ENCODE results near the gene ACER1. TPM values are rescaled to one million over a fixed set of nuclear protein-coding genes. Genes with fewer than 3 reads are reported as not detected.

Gene ACER1
- total and polyA plus RNA-seq, 2 of the 13 experiments (the other 11 are each of a cell fraction or from before 2014, with no cell fraction given): not detected

GRCh38 chr19:6279931-6280591 lies 53.4 kb downstream of the ACER1 start, which contains the start of gene MLLT1 (continued):
- TF ChIP-seq AFF4 (CRISPR knock-in tag; IDR thresholded peaks at IDR 0.05) (no peak), ARNT2 (CRISPR knock-in tag; IDR thresholded peaks at IDR 0.05; ENCODE audit: low read depth) (no peak; the same call in none of the 2 replicates), DRAP1 (CRISPR knock-in tag; IDR thresholded peaks at IDR 0.05) (no peak), STAT6 (CRISPR knock-in tag; IDR thresholded peaks at IDR 0.05; ENCODE audit: borderline replicate concordance) (no peak), MAFF (IDR thresholded peaks at IDR 0.05; ENCODE audit: low read depth, low read length) (no peak), ZNF337 (CRISPR knock-in tag; IDR thresholded peaks at IDR 0.05; ENCODE audit: borderline replicate concordance, low read depth) (no peak), ZNF17 (CRISPR knock-in tag; IDR thresholded peaks at IDR 0.05) (no peak), CSRNP2 (CRISPR knock-in tag; conservative IDR thresholded peaks at IDR 0.05; ENCODE audit: low read depth) (no peak), TEAD3 (CRISPR knock-in tag; optimal IDR thresholded peaks at IDR 0.05; ENCODE audit: borderline replicate concordance) (peak; percentile 60), ZBTB20 (CRISPR knock-in tag; IDR thresholded peaks at IDR 0.05; ENCODE audit: borderline replicate concordance, low read depth) (no peak), MEIS1 (CRISPR knock-in tag; IDR thresholded peaks at IDR 0.05; ENCODE audit: borderline replicate concordance) (0 out of 2 replicates have a peak, but pooled peaks have one; percentile 59), ETS1 (CRISPR knock-in tag; IDR thresholded peaks at IDR 0.05) (no peak), BRCA1 (CRISPR knock-in tag; IDR thresholded peaks at IDR 0.05) (no peak), ZNF747 (CRISPR knock-in tag; IDR thresholded peaks at IDR 0.05; ENCODE audit: borderline replicate concordance) (no peak), ZNF597 (CRISPR knock-in tag; IDR thresholded peaks at IDR 0.05) (no peak)
